Large intestine (tissue), 3 donors: ENCODE data around the gene NEK10. TPM values are rescaled to one million over a fixed set of nuclear protein-coding genes. Genes with fewer than 3 reads are reported as not detected.

ENCODE experiments used
- DNase-seq, 2 donors: peaks; one replicate each; pipeline versions ENCODE4 v3.0.0 to v3.0.0-alpha.2; 2013
- H3K27ac ChIP-seq: one replicate; pipeline ENCODE4 v1.5.1; 2013; ENCODE audit warnings: low read length
- H3K27me3 ChIP-seq: 2 replicates; pipeline ENCODE4 v1.6.1; 2013; ENCODE audit warnings: low read length; ENCODE audit not compliant: control insufficient read depth, insufficient read depth
- H3K36me3 ChIP-seq: 2 replicates; pipeline ENCODE4 v1.6.1; 2013; ENCODE audit warnings: low read length; ENCODE audit not compliant: control insufficient read depth, insufficient read depth
- H3K4me1 ChIP-seq: one replicate; pipeline ENCODE4 v1.6.1; 2013; ENCODE audit warnings: low read length; ENCODE audit not compliant: control insufficient read depth, insufficient read depth
- H3K4me3 ChIP-seq: one replicate; pipeline ENCODE4 v1.5.1; 2013; ENCODE audit warnings: low read length
- H3K9me3 ChIP-seq: one replicate; pipeline ENCODE4 v1.6.1; 2013; ENCODE audit warnings: mild to moderate bottlenecking, low read depth, low read length, moderate library complexity; ENCODE audit not compliant: control insufficient read depth
- WGBS: methylation state at CpG from one replicate; pipeline ENCODE4 v1.1.5; 2013; ENCODE audit warnings: low lambda C conversion rate; ENCODE audit not compliant: insufficient coverage; 5-methylcytosine and 5-hydroxymethylcytosine counted together
- polyA plus RNA-seq: library from polyadenylated mRNA; unstranded; fragments of 120-200 nt; gene quantifications from one replicate; pipeline ENCODE4 v1.2.1, GENCODE V29; 2013

NEK10 gene
- polyA plus RNA-seq, 1 donor = 0.87 TPM

DNA sequence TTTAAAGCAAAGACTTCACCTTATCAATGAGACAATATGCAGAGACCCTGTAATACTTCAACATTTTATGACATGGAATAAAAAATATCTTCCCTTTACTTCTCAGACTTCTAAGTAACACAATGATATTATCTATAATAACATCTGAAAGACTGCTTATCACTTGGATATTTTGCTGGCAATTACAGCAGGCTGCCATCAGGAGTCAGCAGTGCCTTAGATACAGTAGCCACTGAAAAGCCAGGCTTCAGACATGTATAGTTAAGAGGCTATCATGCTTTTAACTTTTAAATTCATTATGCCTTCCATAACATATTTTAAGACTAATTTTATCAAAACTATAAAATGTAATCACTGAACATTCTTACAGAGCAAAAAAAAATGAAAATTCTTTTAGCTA, 227.5 kb downstream of the NEK10 start:
- H3K27ac ChIP-seq = no peak overlapping the region
- no peak overlapping the region for H3K4me3 ChIP-seq
- H3K4me1 ChIP-seq = no peaks in the 10 kb centered on the region
- no peaks in the 10 kb centered on the region for H3K9me3 ChIP-seq
- no peaks in the 10 kb centered on the region for H3K27me3 ChIP-seq
- no peaks in the 10 kb centered on the region for H3K36me3 ChIP-seq
- no peak for DNase-seq

GRCh38 chr3:27138562-27138961, 230.6 kb downstream of the NEK10 start:
- no peak overlapping the region for H3K27ac ChIP-seq
- no peaks in the 10 kb centered on the region for H3K36me3 ChIP-seq
- DNase-seq = no peak
- H3K4me3 ChIP-seq = no peak overlapping the region
- no peaks in the 10 kb centered on the region for H3K9me3 ChIP-seq
- H3K27me3 ChIP-seq = no peaks in the 10 kb centered on the region
- no peaks in the 10 kb centered on the region for H3K4me1 ChIP-seq

- WGBS = 100% methylated on average over 1 of the region's 4 CpGs
These were observed 231.2 kb downstream of the NEK10 start for GRCh38 chr3:27138005-27138404.

DNA sequence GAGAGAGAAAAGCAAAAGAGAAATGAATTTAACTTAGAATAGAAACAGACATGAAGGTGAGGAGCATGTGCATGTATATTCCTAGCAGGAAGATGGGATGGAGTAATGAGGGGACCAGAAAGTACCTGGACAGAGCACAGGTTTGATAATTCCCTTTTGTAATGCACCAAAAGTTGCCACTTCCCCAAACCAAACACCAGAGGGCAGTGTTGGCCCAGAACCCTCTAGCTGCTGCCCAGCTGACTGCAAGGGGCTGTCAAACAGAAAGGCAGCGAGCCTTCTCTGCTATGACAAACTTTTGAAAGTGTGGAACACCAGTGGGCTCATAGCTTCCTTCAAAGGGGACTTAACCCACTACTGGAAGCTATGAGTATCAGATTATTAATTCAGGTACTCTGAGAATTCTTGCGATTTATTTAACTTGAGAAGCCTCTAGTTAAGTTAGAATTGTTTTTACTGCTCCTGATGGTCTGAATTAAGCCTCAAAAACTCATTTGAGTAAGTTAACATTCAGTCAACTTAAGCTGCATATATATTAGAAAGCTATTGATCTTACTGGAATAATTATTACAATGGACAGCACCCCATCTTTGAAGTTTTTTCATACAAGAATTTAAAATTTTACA, 234.9 kb downstream of the NEK10 start:
- peak; percentile 50 to 54 for DNase-seq
- H3K4me3 ChIP-seq = no peak overlapping the region
- no peaks in the 10 kb centered on the region for H3K9me3 ChIP-seq
- no peaks in the 10 kb centered on the region for H3K36me3 ChIP-seq
- H3K27me3 ChIP-seq = no peaks in the 10 kb centered on the region
- no peak overlapping the region for H3K27ac ChIP-seq
- no peaks in the 10 kb centered on the region for H3K4me1 ChIP-seq
- no CpG with 5 or more reads among the region's 2 CpGs for WGBS

More at GRCh38 chr3:27138005-27138404, 231.2 kb downstream of the NEK10 start:
- Histone ChIP-seq H3K9me3 (no peaks in the 10 kb centered on the region), H3K4me3 (no peak overlapping the region), H3K4me1 (no peaks in the 10 kb centered on the region), H3K27ac (no peak overlapping the region), H3K27me3 (no peaks in the 10 kb centered on the region), H3K36me3 (no peaks in the 10 kb centered on the region)
- DNase-seq = no peak

- Histone ChIP-seq H3K27ac (no peak overlapping the region), H3K4me1 (no peaks in the 10 kb centered on the region), H3K36me3 (no peaks in the 10 kb centered on the region), H3K4me3 (no peak overlapping the region), H3K27me3 (no peaks in the 10 kb centered on the region), H3K9me3 (no peaks in the 10 kb centered on the region)
- 0% methylated on average over 1 of the region's 2 CpGs for WGBS
- DNase-seq = peak in 1 of 2 donors; percentile 12
These were observed 236.1 kb downstream of the NEK10 start for GRCh38 chr3:27133060-27133459.

DNA sequence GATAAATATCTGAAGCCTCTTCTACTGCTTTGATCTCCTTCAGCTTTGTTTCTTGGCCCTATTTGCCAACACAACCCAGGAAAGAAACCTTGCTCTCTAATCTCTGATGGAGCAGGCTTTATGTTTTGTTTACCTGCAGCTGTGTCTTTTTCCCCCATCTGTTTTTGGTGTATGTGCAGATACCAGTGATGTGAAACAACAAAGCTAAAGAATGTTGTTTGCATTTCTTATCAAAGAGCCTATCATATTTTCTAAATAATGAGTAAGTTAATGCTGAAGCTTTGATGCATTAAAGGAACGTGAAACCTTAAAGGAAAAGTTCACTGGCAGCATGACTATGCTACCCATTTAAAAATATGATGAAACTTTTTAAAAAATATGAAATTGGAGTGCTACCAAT, 238.4 kb downstream of the NEK10 start:
- Histone ChIP-seq H3K9me3 (no peaks in the 10 kb centered on the region), H3K36me3 (no peaks in the 10 kb centered on the region), H3K27me3 (no peaks in the 10 kb centered on the region), H3K4me1 (no peaks in the 10 kb centered on the region), H3K4me3 (no peak overlapping the region), H3K27ac (no peak overlapping the region)
- no peak for DNase-seq
- WGBS = 80% methylated on average over 1 of the region's 1 CpG

DNA sequence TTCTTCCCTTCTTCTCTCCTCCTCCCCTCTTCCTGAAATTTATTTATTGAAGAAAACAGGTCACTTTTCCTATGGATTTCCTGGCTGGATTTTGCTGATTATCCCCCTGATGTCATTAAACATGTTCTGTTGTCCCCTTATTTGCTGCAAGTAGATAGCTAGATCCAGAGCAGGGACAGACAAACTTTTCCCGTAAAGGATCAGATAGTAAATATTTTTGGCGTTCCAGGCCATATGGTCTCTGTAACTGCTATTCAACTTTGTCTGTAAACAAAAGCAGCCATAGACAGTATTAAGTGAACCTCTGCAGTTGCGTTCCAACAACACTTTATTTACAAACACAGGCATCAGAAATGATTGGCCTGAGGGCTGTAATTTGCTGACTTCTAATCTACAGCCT, 241.3 kb downstream of the NEK10 start:
- no peak overlapping the region for H3K4me3 ChIP-seq
- no peaks in the 10 kb centered on the region for H3K27me3 ChIP-seq
- H3K9me3 ChIP-seq = no peaks in the 10 kb centered on the region
- WGBS = 65% methylated on average over 2 of the region's 3 CpGs
- no peaks in the 10 kb centered on the region for H3K4me1 ChIP-seq
- no peak overlapping the region for H3K27ac ChIP-seq
- no peaks in the 10 kb centered on the region for H3K36me3 ChIP-seq
- DNase-seq = no peak

DNA sequence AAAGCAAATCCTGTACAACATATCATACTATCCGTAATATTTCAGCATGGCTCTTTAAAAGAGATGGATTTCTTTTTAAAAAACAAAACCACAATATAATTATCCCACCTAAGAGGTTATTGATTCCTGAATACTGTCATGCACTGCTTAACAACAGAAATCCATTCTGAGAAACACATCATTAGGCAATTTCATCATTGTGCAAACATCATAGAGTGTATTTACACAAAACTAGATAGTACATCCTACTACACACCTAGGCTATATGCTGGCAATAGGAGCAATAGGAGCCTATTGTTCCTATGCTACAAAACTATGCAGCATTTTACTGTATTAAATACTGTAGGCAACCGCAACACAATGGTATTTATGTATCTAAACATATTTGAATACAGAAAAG, 242.0 kb downstream of the NEK10 start:
- DNase-seq = peak in 1 of 2 donors; percentile 9
- H3K4me1 ChIP-seq = no peaks in the 10 kb centered on the region

GRCh38 chr3:27125821-27126501, 243.2 kb downstream of the NEK10 start:
- Histone ChIP-seq H3K27me3 (no peaks in the 10 kb centered on the region), H3K4me3 (no peak overlapping the region), H3K27ac (no peak overlapping the region), H3K36me3 (no peaks in the 10 kb centered on the region), H3K4me1 (no peaks in the 10 kb centered on the region), H3K9me3 (no peaks in the 10 kb centered on the region)
- WGBS = no CpG with 5 or more reads among the region's 3 CpGs
- no peak for DNase-seq

More for the DNA sequence above, 242.0 kb downstream of the NEK10 start:
- H3K27ac ChIP-seq = no peak overlapping the region
- no peak overlapping the region for H3K4me3 ChIP-seq
- 57% methylated on average over 1 of the region's 2 CpGs for WGBS
- no peaks in the 10 kb centered on the region for H3K27me3 ChIP-seq
- no peaks in the 10 kb centered on the region for H3K36me3 ChIP-seq
- H3K9me3 ChIP-seq = no peaks in the 10 kb centered on the region

- H3K4me3 ChIP-seq = no peak overlapping the region
- no peaks in the 10 kb centered on the region for H3K4me1 ChIP-seq
- WGBS = no CpG with 5 or more reads among the region's 3 CpGs
- H3K9me3 ChIP-seq = no peaks in the 10 kb centered on the region
- no peaks in the 10 kb centered on the region for H3K36me3 ChIP-seq
- H3K27me3 ChIP-seq = no peaks in the 10 kb centered on the region
- no peak overlapping the region for H3K27ac ChIP-seq
- no peak for DNase-seq
These were observed 249.5 kb downstream of the NEK10 start for GRCh38 chr3:27119639-27120038.

- WGBS = 100% methylated on average over 1 of the region's 1 CpG
- H3K9me3 ChIP-seq = no peaks in the 10 kb centered on the region
- no peak overlapping the region for H3K27ac ChIP-seq
These were observed 253.8 kb downstream of the NEK10 start for GRCh38 chr3:27115352-27115751.

More at GRCh38 chr3:27115352-27115751, 253.8 kb downstream of the NEK10 start:
- no peak for DNase-seq
- H3K4me1 ChIP-seq = no peaks in the 10 kb centered on the region
- no peak overlapping the region for H3K4me3 ChIP-seq
- no peaks in the 10 kb centered on the region for H3K27me3 ChIP-seq
- H3K36me3 ChIP-seq = no peaks in the 10 kb centered on the region
